HEK293 (cell line): ENCODE measurements around the gene CDH5.
"Not testable (repeated sequence)": the region's sequence is repeated elsewhere in the genome, so short reads cannot be mapped to it uniquely, and the experiment has no call there.

Source experiments
- CTCF ChIA-PET: fragments of 350-600 bp; formaldehyde crosslinking; extraction: SDS; loops from one replicate; lab custom pipeline; 2021; ENCODE audit warnings: antibody characterized with exemption; lab: Yijun Ruan, JAX
- POLR2A ChIA-PET: fragments of 300-600 bp; formaldehyde crosslinking; extraction: SDS; loops from one replicate; lab custom pipeline; 2020; ENCODE audit warnings: antibody characterized with exemption, inconsistent platforms; lab: Yijun Ruan, JAX
- H3K27ac ChIP-seq: fragments of 200-500 bp; sonication (Bioruptor generic); 2 replicates; pipeline ENCODE4 v1.5.1; 2014; ENCODE audit warnings: low read depth, low read length, control low read depth, inconsistent platforms; ENCODE audit errors: extremely low read depth
- H3K36me3 ChIP-seq, 2 experiments: fragments of 200-500 bp in 1 of 2; sonication (Bioruptor generic) in 1 of 2; 1 replicate in 1 of 2; 2 replicates in 1 of 2; pipeline ENCODE4 v1.5.1; 2014 to 2017; ENCODE audit warnings: inconsistent platforms in 2 of 2, low read length in 2 of 2; ENCODE audit not compliant: control insufficient read depth in 2 of 2, insufficient read depth in 1 of 2
- H3K4me1 ChIP-seq: fragments of 200-500 bp; sonication (Bioruptor generic); 2 replicates; pipeline ENCODE4 v1.5.1; 2014; ENCODE audit warnings: mild to moderate bottlenecking, low read length, inconsistent platforms; ENCODE audit not compliant: control insufficient read depth, insufficient read depth
- H3K4me3 ChIP-seq: 2 replicates; pipeline ENCODE4 v1.5.1; 2011; ENCODE audit warnings: low read depth, mild to moderate bottlenecking, control low read depth, low read length, moderate library complexity
- H3K9me3 ChIP-seq: fragments of 200-500 bp; sonication (Bioruptor generic); 2 replicates; pipeline ENCODE4 v1.5.1; 2014; ENCODE audit warnings: low read depth, low read length, inconsistent platforms; ENCODE audit not compliant: control insufficient read depth, insufficient read depth
- GLI4 ChIP-seq: fragments of 450-650 bp; formaldehyde crosslinking; IDR thresholded peaks from 2 replicates; pipeline ENCODE4 v1.5.1; 2016; ENCODE audit warnings: missing biosample characterization, missing genetic modification characterization
- KLF1 ChIP-seq: fragments of 450-650 bp; formaldehyde crosslinking; IDR thresholded peaks from 2 replicates; pipeline ENCODE4 v1.5.1; 2016; ENCODE audit warnings: missing biosample characterization, missing genetic modification characterization
- MEIS1 ChIP-seq: sonication (generic); formaldehyde crosslinking; IDR thresholded peaks from 2 replicates; pipeline ENCODE4 v1.8.1; 2022; ENCODE audit warnings: missing genetic modification reagents, mild to moderate bottlenecking, borderline replicate concordance
- SETDB1 ChIP-seq: IDR thresholded peaks from one replicate; pipeline ENCODE4 v1.6.1; 2017; ENCODE audit warnings: mild to moderate bottlenecking, low read length, moderate library complexity, mixed read lengths; ENCODE audit not compliant: insufficient read length
- TCF7L2 ChIP-seq: IDR thresholded peaks from 2 replicates; pipeline ENCODE4 v1.6.1; 2011; ENCODE audit warnings: low read depth, mild to moderate bottlenecking, inconsistent platforms, low read length, moderate library complexity, borderline replicate concordance
- ZEB2 ChIP-seq: fragments of 450-650 bp; formaldehyde crosslinking; IDR thresholded peaks from 2 replicates; pipeline ENCODE4 v1.5.1; 2016; ENCODE audit warnings: missing biosample characterization, missing genetic modification characterization
- ZNF133 ChIP-seq: fragments of 450-650 bp; formaldehyde crosslinking; IDR thresholded peaks from 2 replicates; pipeline ENCODE4 v1.5.1; 2016; ENCODE audit warnings: missing biosample characterization, missing genetic modification characterization
- ZNF146 ChIP-seq: fragments of 450-650 bp; formaldehyde crosslinking; IDR thresholded peaks from 2 replicates; pipeline ENCODE4 v1.5.1; 2016; ENCODE audit warnings: missing biosample characterization, missing genetic modification characterization
- ZNF16 ChIP-seq: fragments of 450-650 bp; formaldehyde crosslinking; IDR thresholded peaks from 2 replicates; pipeline ENCODE4 v1.5.1; 2016; ENCODE audit warnings: low read depth, missing biosample characterization, missing genetic modification characterization
- ZNF2 ChIP-seq: fragments of 450-650 bp; formaldehyde crosslinking; IDR thresholded peaks from 2 replicates; pipeline ENCODE4 v1.5.1; 2016; ENCODE audit warnings: missing biosample characterization, missing genetic modification characterization
- ZNF23 ChIP-seq: fragments of 450-650 bp; formaldehyde crosslinking; IDR thresholded peaks from 2 replicates; pipeline ENCODE4 v1.5.1; 2016; ENCODE audit warnings: missing biosample characterization, missing genetic modification characterization, borderline replicate concordance
- ZNF24 ChIP-seq: fragments of 450-650 bp; formaldehyde crosslinking; IDR thresholded peaks from 2 replicates; pipeline ENCODE4 v1.5.1; 2016; ENCODE audit warnings: missing biosample characterization, missing genetic modification characterization
- ZNF335 ChIP-seq: fragments of 450-650 bp; formaldehyde crosslinking; conservative IDR thresholded peaks from 2 replicates; pipeline ENCODE4 v1.5.1; 2016; ENCODE audit warnings: missing biosample characterization, missing genetic modification characterization
- ZNF391 ChIP-seq: fragments of 450-650 bp; formaldehyde crosslinking; IDR thresholded peaks from 2 replicates; pipeline ENCODE4 v1.5.1; 2016; ENCODE audit warnings: low read depth, missing biosample characterization, missing genetic modification characterization, borderline replicate concordance
- ZNF473 ChIP-seq: fragments of 450-650 bp; formaldehyde crosslinking; IDR thresholded peaks from 2 replicates; pipeline ENCODE4 v1.5.1; 2017; ENCODE audit warnings: missing biosample characterization, missing genetic modification characterization
- ZNF585B ChIP-seq: fragments of 450-650 bp; formaldehyde crosslinking; IDR thresholded peaks from 2 replicates; pipeline ENCODE4 v1.5.1; 2016; ENCODE audit warnings: missing biosample characterization, missing genetic modification characterization
- ZNF658 ChIP-seq: fragments of 450-650 bp; formaldehyde crosslinking; IDR thresholded peaks from 2 replicates; pipeline ENCODE4; 2016; ENCODE audit warnings: missing biosample characterization, missing genetic modification characterization
- ZNF677 ChIP-seq: fragments of 450-650 bp; IDR thresholded peaks from 2 replicates; pipeline ENCODE4 v1.5.0; 2018; ENCODE audit warnings: missing biosample characterization, mild to moderate bottlenecking, missing genetic modification characterization, moderate library complexity
- ZNF701 ChIP-seq: fragments of 450-650 bp; formaldehyde crosslinking; IDR thresholded peaks from 2 replicates; pipeline ENCODE4 v1.5.1; 2016; ENCODE audit warnings: missing biosample characterization, missing genetic modification characterization
- ZNF792 ChIP-seq: fragments of 450-650 bp; formaldehyde crosslinking; IDR thresholded peaks from 2 replicates; pipeline ENCODE4 v1.5.1; 2016; ENCODE audit warnings: missing biosample characterization, missing genetic modification characterization
- TF ChIP-seq, protein P1 (sequence below): fragments of 450-650 bp; IDR thresholded peaks from 2 replicates; pipeline ENCODE4 v1.5.1; 2018; ENCODE audit warnings: missing biosample characterization, missing genetic modification characterization
- TF ChIP-seq, protein P2 (sequence below): fragments of 450-650 bp; formaldehyde crosslinking; IDR thresholded peaks from 2 replicates; pipeline ENCODE4 v1.5.1; 2016; ENCODE audit warnings: missing biosample characterization, missing genetic modification characterization
- TF ChIP-seq, protein P3 (sequence below): fragments of 450-650 bp; formaldehyde crosslinking; conservative IDR thresholded peaks from 2 replicates; pipeline ENCODE4 v1.5.1; 2016; ENCODE audit warnings: low read depth, missing biosample characterization, missing genetic modification characterization

The CDH5 gene

DNA sequence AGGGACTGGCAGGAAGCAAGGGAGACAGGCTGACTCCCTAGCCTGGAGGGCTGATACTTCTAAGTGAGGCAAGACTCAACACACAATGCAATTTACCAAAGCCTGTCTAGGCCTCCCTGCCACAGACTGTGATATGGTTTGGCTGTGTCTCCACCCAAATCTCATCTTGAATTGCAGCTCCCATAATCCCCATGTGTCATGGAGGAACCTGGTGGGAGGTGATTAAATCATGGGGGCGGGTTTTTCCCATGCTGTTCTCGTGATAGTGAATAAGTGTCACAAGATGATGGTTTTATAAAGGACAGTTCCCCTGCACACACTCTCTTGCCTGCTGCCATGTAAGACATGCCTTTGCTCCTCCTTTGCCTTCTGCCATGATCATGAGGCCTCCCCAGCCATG lies 35.0 kb upstream of the CDH5 start:
- CTCF ChIA-PET, result interaction anchor here (0.6 to 1.6 kb wide), 3 partner anchors 10 to 14 kb away, joined by 3 to 6 read pairs (median 5); no protein-coding TSS in a partner anchor
- H3K4me3 ChIP-seq, H3K36me3 ChIP-seq, H3K27ac ChIP-seq, H3K9me3 ChIP-seq, POLR2A ChIA-PET: not testable (repeated sequence)
- H3K4me1 ChIP-seq, result peaks cover 11% of the 10 kb centered on the region
- TF ChIP-seq SETDB1, result peak; percentile 11

DNA sequence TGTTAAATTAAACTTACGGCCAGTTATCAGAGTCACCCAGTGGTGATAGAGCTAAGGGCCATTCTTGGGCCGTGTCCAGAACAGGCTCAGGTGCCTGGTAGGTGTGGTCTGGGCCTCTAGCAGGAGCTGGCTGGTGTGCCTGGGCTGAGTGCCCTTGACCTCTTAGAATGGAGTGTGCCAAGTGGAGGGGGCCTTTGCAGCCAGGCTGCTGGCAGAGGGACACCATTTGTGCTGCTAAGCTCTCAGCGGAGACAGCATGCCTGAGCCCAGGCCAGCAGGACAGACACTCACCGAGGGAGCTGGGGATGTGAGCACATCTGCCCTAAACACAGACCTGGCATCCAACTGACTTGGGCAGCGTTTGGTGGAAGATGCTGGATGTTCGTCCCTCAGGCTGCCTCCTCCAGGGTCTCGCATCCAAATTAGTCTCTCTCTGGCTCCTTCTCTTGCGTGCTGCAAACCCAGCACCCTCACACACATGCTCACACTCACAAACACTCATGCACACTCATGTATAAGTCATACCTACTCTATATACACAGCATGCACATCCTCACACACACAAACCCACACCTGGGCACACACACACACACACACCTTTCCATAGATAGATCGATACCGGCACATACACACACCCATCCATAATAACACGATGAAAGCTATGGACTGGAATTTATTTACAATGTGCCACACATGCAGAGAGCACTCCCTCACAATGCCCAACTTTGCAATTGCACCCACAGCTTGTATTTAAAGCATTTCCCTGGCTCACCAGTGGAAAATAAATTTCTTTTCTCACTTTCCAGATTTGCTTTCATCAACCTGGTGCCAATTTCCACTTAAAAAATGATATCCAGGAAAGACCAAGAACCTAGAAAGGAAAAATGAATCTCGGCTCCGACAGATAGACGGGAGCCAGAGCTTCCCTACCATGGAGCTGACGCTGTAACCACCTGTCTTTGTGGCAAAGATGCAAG lies 33.6 kb upstream of the CDH5 start:
- CTCF ChIA-PET, result interaction anchor here (0.8 to 1.6 kb wide), 5 partner anchors 9 to 18 kb away, joined by 3 to 5 read pairs (median 4); no protein-coding TSS in a partner anchor

DNA sequence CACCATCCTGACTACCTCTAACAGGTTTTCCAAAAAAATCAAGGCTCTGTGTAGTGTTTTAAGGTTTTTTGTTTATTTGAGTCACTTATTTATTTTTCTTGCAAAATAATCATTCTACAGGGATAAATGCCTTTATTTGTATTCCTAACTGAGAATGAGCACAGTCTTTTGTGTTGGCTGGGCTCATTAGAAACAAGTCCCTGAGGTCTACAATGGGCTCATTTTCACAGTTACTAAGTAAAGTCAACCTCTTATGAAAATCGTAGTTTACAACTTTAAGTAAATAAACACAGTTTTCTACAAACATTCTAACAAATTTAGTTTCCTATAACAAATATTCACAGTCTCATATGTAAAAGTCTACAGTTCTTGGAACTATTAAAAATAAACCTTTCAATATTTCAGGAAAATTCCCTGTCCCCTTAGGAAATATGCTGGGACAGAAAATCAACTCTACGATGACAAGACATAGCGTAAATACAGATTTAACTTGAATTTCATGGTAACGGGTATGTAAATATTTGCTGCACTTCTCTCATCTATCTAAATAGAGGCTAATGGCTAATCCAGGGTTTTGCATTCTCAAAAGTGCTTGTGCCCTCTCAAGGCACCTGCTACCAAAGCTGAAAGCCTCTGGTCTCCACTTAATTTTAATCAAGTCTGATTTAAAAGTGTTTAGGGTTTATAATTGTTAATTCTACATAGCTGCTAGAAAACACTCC lies 31.5 kb upstream of the CDH5 start:
- POLR2A ChIA-PET, result no interaction called here
- CTCF ChIA-PET, result interaction anchor here (0.9 to 2.5 kb wide), 3 partner anchors 10 to 19 kb away, joined by 4 to 30 read pairs (median 6); no protein-coding TSS in a partner anchor
- Histone ChIP-seq H3K4me1 (peaks cover 11% of the 10 kb centered on the region), H3K36me3 (no peaks in the 10 kb centered on the region), H3K9me3 (no peaks in the 10 kb centered on the region), H3K4me3 (no peak overlapping the region), H3K27ac (no peak overlapping the region)
- TF ChIP-seq, protein P1, sequence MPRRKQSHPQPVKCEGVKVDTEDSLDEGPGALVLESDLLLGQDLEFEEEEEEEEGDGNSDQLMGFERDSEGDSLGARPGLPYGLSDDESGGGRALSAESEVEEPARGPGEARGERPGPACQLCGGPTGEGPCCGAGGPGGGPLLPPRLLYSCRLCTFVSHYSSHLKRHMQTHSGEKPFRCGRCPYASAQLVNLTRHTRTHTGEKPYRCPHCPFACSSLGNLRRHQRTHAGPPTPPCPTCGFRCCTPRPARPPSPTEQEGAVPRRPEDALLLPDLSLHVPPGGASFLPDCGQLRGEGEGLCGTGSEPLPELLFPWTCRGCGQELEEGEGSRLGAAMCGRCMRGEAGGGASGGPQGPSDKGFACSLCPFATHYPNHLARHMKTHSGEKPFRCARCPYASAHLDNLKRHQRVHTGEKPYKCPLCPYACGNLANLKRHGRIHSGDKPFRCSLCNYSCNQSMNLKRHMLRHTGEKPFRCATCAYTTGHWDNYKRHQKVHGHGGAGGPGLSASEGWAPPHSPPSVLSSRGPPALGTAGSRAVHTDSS, result no peak
- TF ChIP-seq ZNF133 (tag by site-specific recombination) (no peak), MEIS1 (CRISPR knock-in tag) (no peak), ZNF335 (tag by site-specific recombination) (no peak), ZNF391 (tag by site-specific recombination) (no peak), ZNF24 (tag by site-specific recombination) (no peak), ZNF585B (no peak), ZNF792 (tag by site-specific recombination) (no peak), ZNF23 (tag by site-specific recombination) (no peak), ZNF677 (tag by site-specific recombination) (no peak), ZNF701 (tag by site-specific recombination) (no peak), TCF7L2 (no peak)
- TF ChIP-seq, protein P2, sequence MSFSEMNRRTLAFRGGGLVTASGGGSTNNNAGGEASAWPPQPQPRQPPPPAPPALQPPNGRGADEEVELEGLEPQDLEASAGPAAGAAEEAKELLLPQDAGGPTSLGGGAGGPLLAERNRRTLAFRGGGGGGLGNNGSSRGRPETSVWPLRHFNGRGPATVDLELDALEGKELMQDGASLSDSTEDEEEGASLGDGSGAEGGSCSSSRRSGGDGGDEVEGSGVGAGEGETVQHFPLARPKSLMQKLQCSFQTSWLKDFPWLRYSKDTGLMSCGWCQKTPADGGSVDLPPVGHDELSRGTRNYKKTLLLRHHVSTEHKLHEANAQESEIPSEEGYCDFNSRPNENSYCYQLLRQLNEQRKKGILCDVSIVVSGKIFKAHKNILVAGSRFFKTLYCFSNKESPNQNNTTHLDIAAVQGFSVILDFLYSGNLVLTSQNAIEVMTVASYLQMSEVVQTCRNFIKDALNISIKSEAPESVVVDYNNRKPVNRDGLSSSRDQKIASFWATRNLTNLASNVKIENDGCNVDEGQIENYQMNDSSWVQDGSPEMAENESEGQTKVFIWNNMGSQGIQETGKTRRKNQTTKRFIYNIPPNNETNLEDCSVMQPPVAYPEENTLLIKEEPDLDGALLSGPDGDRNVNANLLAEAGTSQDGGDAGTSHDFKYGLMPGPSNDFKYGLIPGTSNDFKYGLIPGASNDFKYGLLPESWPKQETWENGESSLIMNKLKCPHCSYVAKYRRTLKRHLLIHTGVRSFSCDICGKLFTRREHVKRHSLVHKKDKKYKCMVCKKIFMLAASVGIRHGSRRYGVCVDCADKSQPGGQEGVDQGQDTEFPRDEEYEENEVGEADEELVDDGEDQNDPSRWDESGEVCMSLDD (tag by site-specific recombination), result no peak
- TF ChIP-seq, protein P3, sequence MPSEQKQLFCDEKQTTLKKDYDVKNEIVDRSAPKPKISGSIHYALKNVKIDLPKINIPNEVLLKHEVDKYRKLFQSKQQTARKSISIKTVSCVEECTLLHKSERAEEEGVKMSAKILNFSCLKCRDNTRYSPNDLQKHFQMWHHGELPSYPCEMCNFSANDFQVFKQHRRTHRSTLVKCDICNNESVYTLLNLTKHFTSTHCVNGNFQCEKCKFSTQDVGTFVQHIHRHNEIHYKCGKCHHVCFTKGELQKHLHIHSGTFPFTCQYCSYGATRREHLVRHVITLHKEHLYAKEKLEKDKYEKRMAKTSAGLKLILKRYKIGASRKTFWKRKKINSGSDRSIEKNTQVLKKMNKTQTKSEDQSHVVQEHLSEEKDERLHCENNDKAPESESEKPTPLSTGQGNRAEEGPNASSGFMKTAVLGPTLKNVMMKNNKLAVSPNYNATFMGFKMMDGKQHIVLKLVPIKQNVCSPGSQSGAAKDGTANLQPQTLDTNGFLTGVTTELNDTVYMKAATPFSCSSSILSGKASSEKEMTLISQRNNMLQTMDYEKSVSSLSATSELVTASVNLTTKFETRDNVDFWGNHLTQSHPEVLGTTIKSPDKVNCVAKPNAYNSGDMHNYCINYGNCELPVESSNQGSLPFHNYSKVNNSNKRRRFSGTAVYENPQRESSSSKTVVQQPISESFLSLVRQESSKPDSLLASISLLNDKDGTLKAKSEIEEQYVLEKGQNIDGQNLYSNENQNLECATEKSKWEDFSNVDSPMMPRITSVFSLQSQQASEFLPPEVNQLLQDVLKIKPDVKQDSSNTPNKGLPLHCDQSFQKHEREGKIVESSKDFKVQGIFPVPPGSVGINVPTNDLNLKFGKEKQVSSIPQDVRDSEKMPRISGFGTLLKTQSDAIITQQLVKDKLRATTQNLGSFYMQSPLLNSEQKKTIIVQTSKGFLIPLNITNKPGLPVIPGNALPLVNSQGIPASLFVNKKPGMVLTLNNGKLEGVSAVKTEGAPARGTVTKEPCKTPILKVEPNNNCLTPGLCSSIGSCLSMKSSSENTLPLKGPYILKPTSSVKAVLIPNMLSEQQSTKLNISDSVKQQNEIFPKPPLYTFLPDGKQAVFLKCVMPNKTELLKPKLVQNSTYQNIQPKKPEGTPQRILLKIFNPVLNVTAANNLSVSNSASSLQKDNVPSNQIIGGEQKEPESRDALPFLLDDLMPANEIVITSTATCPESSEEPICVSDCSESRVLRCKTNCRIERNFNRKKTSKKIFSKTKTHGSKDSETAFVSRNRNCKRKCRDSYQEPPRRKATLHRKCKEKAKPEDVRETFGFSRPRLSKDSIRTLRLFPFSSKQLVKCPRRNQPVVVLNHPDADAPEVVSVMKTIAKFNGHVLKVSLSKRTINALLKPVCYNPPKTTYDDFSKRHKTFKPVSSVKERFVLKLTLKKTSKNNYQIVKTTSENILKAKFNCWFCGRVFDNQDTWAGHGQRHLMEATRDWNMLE, result no peak

More for the DNA sequence above, 33.6 kb upstream of the CDH5 start:
- POLR2A ChIA-PET, result no interaction called here
- no peak overlapping the region for H3K27ac ChIP-seq
- TF ChIP-seq GLI4 (tag by site-specific recombination) (no peak), ZNF473 (no peak), ZNF133 (tag by site-specific recombination) (no peak), ZEB2 (no peak), KLF1 (no peak), ZNF658 (tag by site-specific recombination) (no peak), ZNF146 (tag by site-specific recombination) (no peak), ZNF2 (tag by site-specific recombination) (no peak), ZNF16 (tag by site-specific recombination) (no peak)
- peaks cover 11% of the 10 kb centered on the region for H3K4me1 ChIP-seq
- H3K4me3 ChIP-seq, result no peak overlapping the region
- H3K9me3 ChIP-seq, result no peaks in the 10 kb centered on the region
- H3K36me3 ChIP-seq, result no peaks in the 10 kb centered on the region
